Activated CD4-positive, alpha-beta T cell treated with anti-CD3 and anti-CD28 coated beads, Interleukin-2, amount 50 U/mL, for 48 hours (primary cell): Measurements from ENCODE around the gene CBR4.
"Not testable (repeated sequence)": the region's sequence is repeated elsewhere in the genome, so short reads cannot be mapped to it uniquely, and the experiment has no call there.

Experiments used
- DNase-seq, 2 experiments: peaks; one replicate each; pipeline ENCODE4 v3.0.0-alpha.2; 2020

CBR4 gene

DNA sequence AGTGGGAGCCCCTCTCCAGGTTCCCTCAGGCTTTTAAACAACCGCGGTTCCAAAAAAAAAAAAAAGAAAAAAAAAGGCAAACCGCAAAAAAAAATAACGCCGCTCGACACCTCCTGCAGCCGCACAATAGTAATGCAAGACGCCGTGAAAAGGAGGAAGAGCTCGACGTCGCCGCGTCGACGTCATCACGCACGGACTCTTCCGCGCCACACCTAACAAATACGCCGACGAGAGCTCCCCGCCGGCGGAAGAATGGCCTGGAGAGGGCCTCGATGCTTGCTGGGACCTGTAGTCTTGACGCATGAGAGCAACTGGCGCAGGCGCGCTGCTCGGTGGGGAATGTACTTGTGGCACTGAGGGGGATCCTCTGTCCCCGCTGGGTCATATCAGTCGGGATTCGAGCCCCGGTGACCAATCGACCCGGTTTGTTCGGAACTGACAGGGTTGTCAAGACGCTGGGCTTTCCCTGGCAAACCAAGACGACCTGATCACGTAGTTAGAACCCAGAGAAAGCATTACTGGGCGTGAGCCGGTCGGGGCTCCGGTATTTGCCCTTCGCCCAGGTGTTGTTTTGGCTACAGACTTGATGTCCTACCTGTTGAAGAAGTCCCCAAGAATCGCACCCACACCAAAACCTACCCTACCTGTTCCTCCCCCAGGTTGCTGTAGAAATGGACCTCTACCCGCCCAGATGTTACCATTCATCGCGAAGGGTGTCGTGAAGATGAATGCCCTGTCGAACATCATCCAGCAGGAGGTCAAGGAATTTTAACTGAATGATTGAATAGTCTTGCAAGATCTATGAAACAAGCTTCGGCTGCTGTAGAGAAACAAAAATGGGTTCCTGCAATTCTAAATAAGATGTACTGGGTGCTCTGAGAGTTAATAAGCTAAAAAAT, at the start of gene CBR4:
Gene CBR4, minus strand, starts transcription at position 131 of the 899 bp plus-strand sequence. CDS start 166 bp downstream, outside the sequence.
- DNase-seq: peak; percentile 93 to 95

DNA sequence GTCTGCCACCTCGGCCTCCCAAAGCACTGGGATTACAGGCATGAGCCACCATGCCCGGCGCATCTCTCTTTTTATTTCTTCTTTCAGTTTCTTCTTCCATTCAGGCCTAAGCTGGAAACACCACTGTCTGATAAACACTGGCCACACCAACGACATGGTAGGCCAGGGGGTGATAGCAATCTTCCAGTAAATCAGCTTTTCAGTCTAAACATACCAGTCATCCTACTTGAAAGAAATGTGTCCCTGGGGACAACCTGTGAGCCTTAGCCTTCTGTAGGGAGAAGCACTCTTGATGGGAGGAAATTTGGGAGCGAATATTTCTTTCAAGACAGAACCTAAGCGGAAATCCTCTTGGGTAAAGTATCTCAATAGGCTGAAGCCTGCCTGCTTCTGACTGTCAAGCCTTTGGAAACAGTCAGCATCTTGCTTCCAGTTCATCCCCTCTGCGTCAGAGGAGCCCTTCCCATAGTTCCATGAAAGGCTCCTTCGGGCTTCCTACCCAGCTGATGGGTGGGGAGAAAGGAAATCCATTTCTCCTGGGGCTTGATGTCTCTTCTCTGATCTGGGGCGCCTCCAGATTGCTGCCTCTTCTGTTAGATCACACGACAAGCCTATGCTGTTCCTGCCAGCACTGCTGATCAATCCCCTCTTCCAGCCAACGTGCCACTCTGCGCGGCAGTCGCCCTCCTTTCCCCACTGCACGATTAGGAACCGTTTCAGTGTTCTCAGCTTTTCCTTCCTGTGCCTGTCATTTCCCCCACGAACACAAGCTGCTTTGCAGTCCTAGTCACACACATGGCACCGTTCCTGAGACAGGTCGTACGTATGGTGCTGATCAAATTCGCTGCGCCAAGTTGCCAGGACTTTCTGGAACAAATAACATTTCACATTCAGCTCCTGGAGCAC, 49.5 kb upstream of the CBR4 start:
- no peak for DNase-seq

DNA sequence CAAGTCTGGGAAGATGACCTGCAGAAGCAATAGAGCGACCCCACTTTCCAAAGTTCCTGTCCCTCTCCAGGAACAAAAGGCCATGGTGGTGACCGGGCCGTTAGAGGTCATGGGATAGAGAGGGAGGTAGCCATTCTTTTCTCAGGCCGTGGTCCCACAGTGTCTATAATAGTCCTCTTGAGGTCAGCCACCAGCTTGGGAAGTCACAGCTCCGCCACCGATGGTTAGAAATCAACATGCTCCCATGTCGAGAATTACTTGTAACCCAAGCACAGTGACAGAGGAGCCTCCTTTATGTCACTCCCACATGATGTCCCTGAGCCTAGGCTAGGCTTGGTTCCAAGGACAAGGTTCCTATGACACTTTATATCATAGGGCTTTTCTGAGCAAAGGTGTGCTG, 48.3 kb upstream of the CBR4 start:
- no peak for DNase-seq

DNA sequence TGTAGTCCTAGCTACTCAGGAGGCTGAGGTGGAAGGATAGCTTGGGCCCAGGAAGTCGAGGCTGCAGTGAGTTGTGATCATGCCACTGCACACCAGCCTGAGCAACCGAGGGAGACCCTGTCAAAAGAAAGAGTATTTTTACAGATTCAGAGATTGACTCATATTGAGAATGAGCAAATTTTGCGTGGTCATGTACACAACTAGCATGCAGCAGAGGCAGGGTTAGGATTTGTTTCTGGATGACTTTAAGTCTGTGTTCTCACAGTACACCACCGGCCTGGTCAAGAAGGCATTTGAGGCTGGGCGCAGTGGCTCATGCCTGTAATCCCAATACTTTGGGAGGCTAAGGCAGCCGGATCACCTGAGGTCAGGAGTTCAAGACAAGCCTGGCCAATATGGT, 44.8 kb upstream of the CBR4 start:
- DNase-seq: no peak

DNA sequence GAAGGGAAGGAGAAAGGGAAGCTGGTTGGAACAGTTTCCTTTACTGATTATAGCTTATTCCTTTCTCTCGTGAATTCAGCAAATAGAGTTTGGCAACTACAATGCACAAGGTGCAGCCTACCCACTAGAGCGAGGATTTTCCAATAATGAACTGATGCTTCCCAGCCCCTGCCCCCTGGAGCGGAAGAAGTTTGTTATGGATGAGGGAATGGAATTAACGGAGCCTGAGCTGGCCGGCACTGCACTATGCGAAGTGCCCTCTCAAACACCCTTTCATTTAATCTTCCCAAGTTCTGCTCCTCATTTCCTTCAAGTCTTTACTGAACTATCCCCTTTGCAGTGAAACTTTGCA, 42.5 kb upstream of the CBR4 start:
- no peak for DNase-seq

DNA sequence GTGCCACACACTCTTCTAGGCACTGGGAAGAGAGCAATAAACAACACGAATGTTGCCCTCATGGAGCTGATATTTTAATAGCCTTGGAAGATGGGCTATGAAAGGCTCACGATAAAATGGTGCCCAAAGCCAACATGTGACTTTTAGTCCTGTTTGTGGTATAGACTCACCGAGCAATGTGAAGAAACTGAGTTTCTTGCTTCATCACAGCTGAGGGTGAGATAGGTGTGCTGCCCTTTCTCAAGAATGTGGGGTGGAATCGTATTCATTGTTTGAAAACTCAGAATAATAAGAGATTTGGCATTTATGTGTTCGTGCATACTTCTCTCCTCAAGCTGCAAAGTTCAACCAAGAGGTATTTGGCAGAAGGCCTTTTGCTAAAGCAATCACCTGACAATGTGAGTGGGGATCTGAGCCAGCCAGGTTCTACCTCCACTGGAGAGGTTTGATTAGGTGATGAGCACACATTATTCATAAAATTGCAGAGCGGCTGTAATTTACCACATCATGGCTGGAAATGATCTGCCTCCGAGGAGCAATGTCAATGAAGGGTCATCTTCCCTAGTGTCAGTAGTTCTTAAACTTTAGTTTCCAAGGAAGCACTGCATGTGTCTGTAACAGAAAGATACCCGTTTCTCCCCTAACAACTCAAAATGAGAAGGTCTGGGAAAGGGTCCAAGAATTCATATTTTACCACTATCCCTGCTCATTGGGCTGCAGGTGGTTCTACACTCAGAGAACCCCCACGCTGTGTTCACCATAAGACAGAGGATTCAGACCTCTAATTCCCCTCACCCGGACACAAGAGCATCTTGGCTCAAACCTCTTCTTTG, 41.9 kb upstream of the CBR4 start:
- no peak for DNase-seq

DNA sequence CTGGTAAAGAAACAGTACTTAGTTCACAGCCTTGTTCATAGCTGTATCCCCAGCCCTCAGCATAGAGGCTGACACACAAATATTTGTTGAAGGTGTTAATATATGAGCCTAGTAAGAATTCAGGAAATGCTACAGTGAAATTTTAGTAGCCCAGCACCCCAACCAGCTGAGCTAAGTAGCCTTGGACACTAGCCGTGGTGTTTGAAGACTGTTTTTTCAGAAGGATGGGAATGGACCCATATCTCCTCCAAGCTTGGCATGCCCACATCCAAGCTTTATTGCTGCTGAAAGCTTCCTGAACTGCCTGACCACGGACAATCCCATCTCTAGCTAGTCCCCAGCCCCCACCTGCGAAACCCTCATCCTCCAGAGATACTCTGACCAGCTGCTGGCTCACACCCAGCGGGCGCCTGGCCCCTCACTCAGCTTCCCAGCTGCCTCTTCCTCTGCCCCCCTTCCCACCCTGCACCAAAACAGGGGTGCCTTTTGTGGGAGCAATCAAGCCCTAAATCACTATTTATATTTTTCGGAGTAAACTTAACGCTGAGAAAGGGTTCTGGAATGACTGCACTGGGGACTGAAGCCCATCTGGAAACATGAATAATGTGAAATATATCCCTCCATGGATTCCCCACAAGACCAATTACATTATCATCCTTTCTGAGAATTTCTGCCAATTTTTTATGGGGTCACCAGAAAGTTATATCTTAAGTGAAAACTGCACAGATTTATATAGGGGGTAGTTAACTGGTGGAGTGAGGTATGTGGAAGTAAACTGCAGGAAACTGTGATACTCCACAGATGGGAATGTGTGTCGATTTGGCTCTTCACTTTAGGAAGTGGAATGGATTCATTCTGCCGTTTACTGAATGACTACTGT, 41.1 kb upstream of the CBR4 start:
- no peak for DNase-seq

DNA sequence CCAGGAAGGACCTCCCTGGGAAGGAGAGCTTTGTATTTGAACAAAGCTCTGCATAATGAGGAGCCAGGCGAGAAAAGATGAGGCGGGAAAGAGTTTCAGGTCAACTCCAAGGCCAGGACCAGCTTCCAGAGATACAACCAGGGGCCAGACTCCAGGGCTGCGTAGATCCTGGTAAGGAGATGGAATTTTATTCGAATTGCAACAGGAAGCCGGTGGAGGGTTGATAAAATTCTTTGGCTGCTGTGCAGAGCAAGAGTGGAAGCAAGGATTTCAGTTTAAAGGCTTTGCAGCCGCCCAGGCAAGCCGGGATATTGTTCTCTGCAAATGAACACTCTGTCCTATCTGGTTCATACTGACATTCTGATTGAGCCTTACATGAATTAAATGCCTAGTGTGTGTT, 40.2 kb upstream of the CBR4 start:
- no peak for DNase-seq

DNA sequence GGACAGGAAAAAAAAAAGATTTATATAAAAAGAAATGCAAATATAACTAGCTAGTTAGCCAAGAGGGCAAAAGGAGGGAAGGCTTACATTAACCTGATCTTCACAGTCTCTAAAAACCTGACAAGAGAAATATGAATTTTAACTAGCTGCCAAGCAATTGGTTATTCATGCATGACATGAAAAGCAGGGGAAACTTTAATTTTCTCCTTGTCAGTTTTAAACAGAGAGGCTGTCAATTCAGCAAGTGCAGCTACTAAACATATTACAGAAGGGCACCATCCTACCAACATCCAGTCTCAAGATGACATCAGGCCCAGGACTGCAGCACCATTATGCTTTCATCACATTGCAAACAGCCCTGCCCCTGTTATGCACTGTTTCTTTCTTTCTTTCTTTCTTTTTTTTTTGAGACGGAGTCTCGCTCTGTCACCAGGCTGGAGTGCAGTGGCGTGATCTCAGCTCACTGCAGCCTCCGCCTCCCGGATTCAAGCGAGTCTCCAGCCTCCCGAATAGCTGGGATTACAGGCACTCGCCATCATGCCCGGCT, 38.9 kb upstream of the CBR4 start:
- DNase-seq: no peak

DNA sequence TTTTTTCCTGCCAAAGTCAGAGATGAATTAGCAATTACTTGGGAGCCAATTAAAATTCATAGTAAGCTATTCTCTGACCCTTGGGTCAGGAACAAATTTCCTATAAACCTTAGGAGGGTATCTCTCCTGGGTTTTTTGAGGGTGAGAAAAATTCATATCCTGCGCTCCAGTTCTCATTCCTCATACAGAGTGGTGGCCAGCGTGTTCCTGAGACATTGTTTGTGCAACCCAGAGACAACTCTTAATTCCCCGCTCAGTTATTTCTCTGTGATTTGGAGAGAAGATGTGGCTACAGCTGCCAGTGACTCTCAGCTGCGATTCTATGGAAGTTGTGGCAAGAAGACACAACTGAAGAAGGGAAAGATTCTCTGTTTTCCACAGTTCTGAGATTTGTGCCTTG, 37.9 kb upstream of the CBR4 start:
- no peak for DNase-seq

DNA sequence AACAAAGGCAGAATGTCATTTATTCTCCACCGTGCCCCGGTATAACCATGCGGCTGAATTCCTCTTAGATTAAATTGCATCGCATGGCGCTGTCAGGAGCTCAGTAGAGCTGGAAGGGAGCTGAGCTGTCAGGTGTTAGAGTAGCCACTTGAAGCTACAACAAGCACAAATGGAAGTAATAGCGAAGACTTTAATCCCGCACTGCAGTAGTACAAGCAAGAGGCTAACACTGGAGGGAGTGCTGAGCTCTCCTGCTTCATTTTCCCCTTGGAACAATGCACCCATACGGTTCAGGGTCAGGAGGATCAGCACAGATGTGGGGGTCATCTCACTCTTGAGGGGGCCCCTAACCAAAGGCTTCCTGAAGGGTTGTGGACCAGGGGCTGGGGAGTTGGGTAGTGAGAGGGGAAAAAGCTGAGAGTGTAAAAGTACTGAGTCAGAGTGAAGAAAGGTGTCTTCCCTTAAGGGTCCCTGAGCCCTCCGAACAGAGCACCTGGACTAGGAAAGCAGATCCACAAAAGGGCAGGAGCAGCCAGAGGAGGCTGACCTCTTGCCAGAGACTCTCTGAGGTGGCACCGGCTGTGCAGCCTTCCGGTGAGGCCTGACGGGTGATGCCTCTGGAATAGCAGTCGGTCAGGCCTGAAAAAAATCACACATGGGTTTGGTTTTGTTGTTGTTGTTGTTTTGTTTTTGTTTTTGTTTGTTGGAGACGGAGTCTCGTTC, 36.0 kb upstream of the CBR4 start:
- no peak for DNase-seq

DNA sequence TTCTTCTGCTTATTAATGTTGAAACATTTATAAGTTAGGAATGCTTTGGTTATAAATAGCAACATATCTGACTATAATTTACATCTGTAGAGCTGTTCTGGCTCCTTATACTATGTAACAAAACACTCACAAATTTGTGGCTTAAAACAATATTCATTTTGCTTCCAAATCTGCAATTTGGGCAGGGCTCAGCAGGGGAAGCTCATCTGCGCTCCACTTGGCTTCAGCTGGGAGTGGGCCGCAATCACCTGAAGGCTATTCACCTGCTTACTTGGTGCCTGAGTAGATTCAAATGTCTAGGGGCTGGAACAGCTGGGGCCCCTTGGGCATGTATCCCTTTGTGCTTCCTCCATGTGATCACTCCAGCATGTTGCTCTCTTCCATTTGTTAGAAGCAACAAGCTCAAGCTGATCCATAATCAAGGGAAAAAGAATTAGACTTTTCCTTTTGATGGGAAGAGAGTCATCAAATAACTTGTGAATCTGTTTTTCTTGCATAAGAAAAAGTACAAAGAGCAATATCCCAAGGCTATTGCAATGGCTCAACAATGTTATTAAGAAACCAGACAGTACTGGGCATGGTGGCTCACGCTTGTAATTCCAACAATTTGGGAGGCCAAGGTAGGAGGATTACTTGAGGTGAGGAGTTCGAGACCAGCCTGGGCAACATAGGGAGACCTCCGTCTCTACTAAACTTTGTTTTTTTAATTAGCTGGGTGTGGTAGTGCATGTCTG, 34.8 kb upstream of the CBR4 start:
- no peak for DNase-seq

DNA sequence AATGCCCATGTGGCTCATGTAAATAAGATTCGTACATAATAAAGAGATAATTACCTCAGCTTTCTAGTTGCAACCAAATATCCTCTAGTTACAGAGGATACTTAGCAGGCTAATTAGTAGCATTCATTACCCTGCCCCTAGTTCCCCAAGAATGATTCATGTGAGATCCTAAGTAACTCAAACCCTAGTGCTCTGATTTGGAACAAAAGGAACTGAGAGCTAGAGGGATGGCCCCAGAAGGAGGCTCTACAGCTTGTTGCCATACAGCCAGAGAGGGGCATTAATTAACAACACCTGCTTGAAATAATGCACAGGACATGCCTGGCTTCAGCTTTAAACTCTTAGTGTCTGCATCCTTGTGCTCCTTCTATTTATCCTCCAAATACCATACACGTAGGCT, 32.6 kb upstream of the CBR4 start:
- no peak for DNase-seq

DNA sequence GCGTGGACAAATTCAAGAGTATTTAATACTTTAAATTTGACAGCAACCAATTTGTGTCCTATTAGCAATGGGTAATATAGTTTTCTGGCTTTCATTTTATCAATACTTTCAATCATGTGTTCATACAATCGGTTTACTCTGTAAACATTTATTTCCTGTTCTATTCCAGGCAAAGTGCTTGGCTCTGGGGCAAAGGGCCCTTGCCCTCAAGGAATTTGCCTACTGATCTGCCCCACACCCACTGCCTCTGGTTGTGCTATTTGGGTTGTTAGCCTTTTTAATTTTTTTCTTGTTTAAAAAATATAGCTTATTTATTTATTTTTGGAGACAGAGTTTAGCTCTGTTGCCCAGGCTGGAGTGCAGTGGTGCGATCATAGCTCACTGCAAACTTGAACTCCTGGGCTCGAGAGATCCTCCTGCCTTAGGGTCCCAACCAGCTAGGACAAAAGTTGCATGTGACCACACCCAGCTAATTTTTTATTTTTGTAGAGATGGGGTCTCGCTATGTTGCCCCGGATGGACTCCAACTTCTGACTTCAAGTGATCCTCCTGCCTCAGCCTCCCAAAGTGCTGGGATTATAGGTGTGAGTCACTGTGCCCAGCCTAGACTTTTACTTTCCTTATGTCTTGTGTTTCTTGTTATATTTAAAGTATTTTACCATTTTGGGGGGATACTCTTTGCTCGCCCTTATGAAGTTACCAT, 30.7 kb upstream of the CBR4 start:
- DNase-seq: no peak

DNA sequence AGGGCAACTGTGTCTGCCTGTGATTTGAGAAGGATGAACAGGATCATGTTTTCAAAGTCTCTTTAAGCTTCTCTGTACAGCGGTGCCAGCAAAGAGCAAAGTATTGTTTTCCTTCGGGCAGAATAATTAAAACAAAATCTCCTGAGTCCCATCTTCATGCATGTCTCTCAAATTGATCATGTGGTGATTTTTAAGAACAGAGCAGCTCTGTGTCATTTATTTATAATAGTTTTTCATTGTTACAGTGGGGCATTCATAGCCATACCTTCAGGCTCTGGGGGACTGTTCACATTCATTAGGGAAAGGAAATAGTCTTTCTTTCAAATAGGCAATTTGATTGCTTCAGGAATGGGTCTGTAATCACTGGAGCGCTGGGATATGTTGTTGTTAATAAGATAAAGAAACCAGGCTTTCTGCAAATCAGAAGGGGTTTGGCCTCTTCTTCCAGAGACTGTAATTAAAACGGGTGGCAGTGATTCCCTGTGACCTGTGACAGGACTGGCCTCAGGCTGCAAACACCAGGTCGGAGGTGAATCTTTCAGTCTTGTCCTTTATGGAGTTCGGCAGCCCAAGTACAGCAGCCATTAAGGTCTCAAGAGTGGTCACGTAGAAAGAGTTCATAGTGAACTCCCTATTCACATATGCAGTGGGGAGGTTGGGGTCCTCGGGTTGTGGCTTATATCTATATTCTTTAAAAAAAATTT, 29.3 kb upstream of the CBR4 start:
- DNase-seq: no peak

DNA sequence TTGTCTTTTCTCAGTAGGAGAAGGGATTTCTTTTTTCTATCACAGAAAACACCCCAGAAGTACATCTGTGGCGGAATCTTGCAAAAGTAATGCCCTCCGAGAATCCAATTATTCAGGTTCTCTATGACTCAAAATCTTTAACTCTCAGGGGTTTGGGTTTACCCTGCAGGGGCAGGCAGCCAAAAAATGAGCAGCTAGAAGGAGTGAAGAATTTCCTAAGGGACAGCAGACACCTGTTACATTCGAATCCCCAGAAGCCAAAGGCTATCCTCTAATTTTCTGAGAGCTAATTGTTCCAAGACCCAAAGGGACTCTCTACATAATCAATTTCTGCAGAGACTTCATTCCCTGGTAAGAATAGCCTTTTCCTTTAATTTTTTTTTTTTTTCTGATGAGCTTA, 27.5 kb upstream of the CBR4 start:
- no peak for DNase-seq

DNA sequence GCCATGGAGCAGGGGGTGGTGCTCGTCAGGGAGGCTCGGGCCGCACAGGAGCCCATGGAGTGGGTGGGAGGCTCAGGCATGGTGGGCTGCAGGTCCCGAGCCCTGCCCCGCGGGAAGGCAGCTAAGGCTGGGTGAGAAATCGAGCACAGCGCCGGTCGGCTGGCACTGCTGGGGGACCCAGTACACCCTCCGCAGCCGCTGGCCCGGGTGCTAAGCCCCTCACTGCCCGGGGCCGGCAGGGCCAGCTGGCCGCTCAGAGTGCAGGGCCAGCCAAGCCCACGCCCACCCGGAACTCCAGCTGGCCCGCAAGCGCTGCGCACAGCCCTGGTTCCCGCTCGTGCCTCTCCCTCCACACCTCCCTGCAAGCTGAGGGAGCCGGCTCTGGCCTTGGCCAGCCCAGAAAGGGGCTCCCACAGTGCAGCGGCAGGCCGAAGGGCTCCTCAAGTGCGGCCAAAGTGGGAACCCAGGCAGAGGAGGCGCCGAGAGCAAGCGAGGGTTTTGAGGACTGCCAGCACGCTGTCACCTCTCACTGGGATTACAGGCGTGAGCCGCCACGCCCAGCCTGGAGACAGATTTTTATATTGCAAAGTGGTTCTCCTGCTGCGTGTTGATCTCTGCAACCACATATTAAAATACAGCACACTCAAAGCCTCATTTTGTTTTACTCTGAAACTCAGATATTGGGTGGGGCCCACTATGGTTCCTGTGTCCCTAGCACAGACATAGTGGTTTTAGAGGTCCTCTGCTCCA, 26.0 kb upstream of the CBR4 start:
- not testable (repeated sequence) for DNase-seq

DNA sequence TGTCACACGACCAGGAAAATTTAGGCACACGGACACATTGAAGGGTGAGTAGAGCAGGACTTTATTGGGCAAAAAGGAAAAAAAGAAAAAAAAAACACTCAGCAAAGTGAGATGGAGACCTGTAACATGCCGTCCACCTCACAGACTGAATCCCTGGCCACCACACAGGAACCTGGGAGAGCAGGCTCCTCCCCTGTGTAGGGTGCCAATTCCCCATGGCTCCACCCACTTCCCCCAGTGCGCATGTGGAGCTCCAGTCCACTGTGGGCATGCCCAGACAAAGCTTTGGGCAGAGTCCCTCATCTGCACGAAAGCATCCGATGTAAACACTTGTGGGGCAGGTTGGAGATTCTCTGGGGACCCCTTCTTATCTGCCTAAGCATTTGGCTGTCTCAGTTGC, 23.6 kb upstream of the CBR4 start:
- no peak for DNase-seq
